ENCODE measurements around the gene FBXL17. TPM values are rescaled to one million over a fixed set of nuclear protein-coding genes. Genes with fewer than 3 reads are reported as not detected.

Gene FBXL17
- total and polyA plus RNA-seq, 2 of the 4 experiments (the other 2 are of a cell fraction), result 3.9 to 8.1 TPM

GRCh38 chr5:108321341-108321740 lies 60.6 kb downstream of the FBXL17 start:
- no peak overlapping the region for H3K4ac ChIP-seq (ENCODE audit: low read depth, low read length)
- H3K79me1 ChIP-seq (ENCODE audit: low read depth in 1 of 2, low read length in 2 of 2), result peaks cover 0 to 3% of the 10 kb centered on the region in 2 experiments; a peak in 2 of 4 replicates
- no peak overlapping the region for H2BK15ac ChIP-seq (ENCODE audit: low read depth, low read length)
- no peak overlapping the region for H3K27ac ChIP-seq (ENCODE audit: insufficient read depth, low read length)
- no peak for DNase-seq
- H3K4me1 ChIP-seq (ENCODE audit: control insufficient read depth, insufficient read depth, low read length), result no peaks in the 10 kb centered on the region
- no peaks in the 10 kb centered on the region for H3K9me3 ChIP-seq (ENCODE audit: control insufficient read depth, insufficient read depth, low read length)
- ChIA-PET CTCF (no interaction called here), POLR2A (ENCODE audit: unreplicated experiment) (no interaction called here)
- no peak overlapping the region for H2AK9ac ChIP-seq (replicated peaks; ENCODE audit: low read depth, low read length, poor library complexity)
- BruUV-seq (replicated peaks), result no TSS peak
- H3K9ac ChIP-seq (ENCODE audit: low read depth, low read length), result no peak overlapping the region
- ATAC-seq (ENCODE audit: low read depth), result no peak
- no peak overlapping the region for H2AK5ac ChIP-seq (ENCODE audit: low read depth, low read length)
- no peak overlapping the region for H2BK20ac ChIP-seq (ENCODE audit: low read depth, low read length)
- H4K91ac ChIP-seq (ENCODE audit: insufficient read depth, low read depth, low read length), result no peak overlapping the region
- H4K8ac ChIP-seq (ENCODE audit: low read depth in 2 of 2, low read length in 2 of 2), result no peak overlapping the region
- intact Hi-C loops (cut with micrococcal nuclease) (no loop called here), dilution Hi-C loops (cut with HindIII; ENCODE audit: low sequenced_read_pairs, unreplicated experiment) (no loop called here), in situ Hi-C loops (cut with MboI; ENCODE audit: low sequenced_read_pairs) (no loop called here)
- H3K27me3 ChIP-seq (ENCODE audit: control insufficient read depth, insufficient read depth, low read length), result no peaks in the 10 kb centered on the region
- no peak overlapping the region for H2AFZ ChIP-seq (replicated peaks; ENCODE audit: low read length, poor library complexity)
- H3K56ac ChIP-seq (ENCODE audit: extremely low read depth, insufficient read depth, low read length), result no peak overlapping the region
- no peak overlapping the region for H2BK5ac ChIP-seq (ENCODE audit: low read depth, low read length, poor library complexity, severe bottlenecking)
- H2BK120ac ChIP-seq (ENCODE audit: low read depth, low read length), result no peak overlapping the region
- H3K14ac ChIP-seq (replicated peaks; ENCODE audit: low read depth, low read length), result no peak overlapping the region
- no peaks in the 10 kb centered on the region for H4K20me1 ChIP-seq (ENCODE audit: insufficient read depth, low read length)
- no CpG with 5 or more reads among the region's 1 CpG for WGBS, 2 experiments (ENCODE audit: extremely low coverage in 2 of 2, insufficient read length in 1 of 2)
- H3K4me3 ChIP-seq (ENCODE audit: insufficient read depth, low read depth, low read length), result no peak overlapping the region
- H3K18ac ChIP-seq (ENCODE audit: low read depth, low read length), result no peak overlapping the region
- no peaks in the 10 kb centered on the region; the same call in 1 of the 2 replicates for H3K9me1 ChIP-seq (ENCODE audit: insufficient read depth, low read length)
- H3K4me2 ChIP-seq (ENCODE audit: low read depth, low read length), result no peak overlapping the region
- H3K36me3 ChIP-seq (ENCODE audit: control insufficient read depth, insufficient read depth, low read length), result no peaks in the 10 kb centered on the region
- TF ChIP-seq RAD21 (IDR thresholded peaks at IDR 0.05; ENCODE audit: low read length), result no peak
- TF ChIP-seq CTCF (conservative IDR thresholded peaks at IDR 0.05; ENCODE audit: low read depth, low read length), result no peak
- no peak for TF ChIP-seq ELK1 (IDR thresholded peaks at IDR 0.05; ENCODE audit: borderline replicate concordance, low read depth, low read length)
- no peak for TF ChIP-seq USF2 (IDR thresholded peaks at IDR 0.05; ENCODE audit: low read depth, low read length)
- no peak for TF ChIP-seq POLR2A (IDR thresholded peaks at IDR 0.05; ENCODE audit: low read depth, low read length)
- TF ChIP-seq MXI1 (IDR thresholded peaks at IDR 0.05; ENCODE audit: borderline replicate concordance, low read depth, low read length), result no peak
- TF ChIP-seq RFX5 (IDR thresholded peaks at IDR 0.05; ENCODE audit: low read depth, low read length), result no peak
- TF ChIP-seq BHLHE40 (IDR thresholded peaks at IDR 0.05; ENCODE audit: low read depth, low read length), result no peak
- TF ChIP-seq SMC3 (IDR thresholded peaks at IDR 0.05; ENCODE audit: low read depth, low read length), result no peak
- TF ChIP-seq CHD1 (IDR thresholded peaks at IDR 0.05; ENCODE audit: low read depth, low read length), result no peak
- TF ChIP-seq MAZ (IDR thresholded peaks at IDR 0.05; ENCODE audit: borderline replicate concordance, low read depth, low read length), result no peak
- no peak for TF ChIP-seq RCOR1 (IDR thresholded peaks at IDR 0.05; ENCODE audit: insufficient replicate concordance, low read length)
- TF ChIP-seq FOS (IDR thresholded peaks at IDR 0.05; ENCODE audit: low read depth, low read length), result no peak
- no peak for TF ChIP-seq NFE2L2 (IDR thresholded peaks at IDR 0.05; ENCODE audit: low read depth, low read length)
- TF ChIP-seq MAFK (IDR thresholded peaks at IDR 0.05; ENCODE audit: low read depth, low read length), result no peak
- no peak overlapping the region for H3K23ac ChIP-seq (ENCODE audit: low read depth, low read length)
- no peak overlapping the region for H4K5ac ChIP-seq (ENCODE audit: low read depth, low read length)

Measured in IMR-90 (cell line).